AG08396 (cell line): ENCODE results near the gene RNF217.

Experiments used
- DNase-seq: peaks from one replicate; pipeline ENCODE4 v3.0.0; 2012; ENCODE audit warnings: low spot score, mixed read lengths

The RNF217 gene

GRCh38 chr6:124987999-124988591, 25.9 kb downstream of the RNF217 start:
- DNase-seq, result no peak

- DNase-seq, result no peak
Measured at GRCh38 chr6:124989136-124989983, 27.1 kb downstream of the RNF217 start.

- no peak for DNase-seq
Measured at GRCh38 chr6:124990988-124991387, 28.8 kb downstream of the RNF217 start.

- no peak for DNase-seq
Measured at GRCh38 chr6:124991764-124992295, 29.6 kb downstream of the RNF217 start.

GRCh38 chr6:124993327-124993726, 31.1 kb downstream of the RNF217 start:
- DNase-seq, result no peak

GRCh38 chr6:124994648-124995047, 32.4 kb downstream of the RNF217 start:
- DNase-seq, result no peak

- no peak for DNase-seq
Measured at GRCh38 chr6:124995131-124995530, 32.9 kb downstream of the RNF217 start.

GRCh38 chr6:124995645-124996325, 33.5 kb downstream of the RNF217 start:
- DNase-seq, result no peak

- no peak for DNase-seq
Measured at GRCh38 chr6:124996411-124996810, 34.2 kb downstream of the RNF217 start.

GRCh38 chr6:124997196-124997875, 35.1 kb downstream of the RNF217 start:
- DNase-seq, result no peak

- no peak for DNase-seq
Measured at GRCh38 chr6:124999105-124999764, 37.0 kb downstream of the RNF217 start.

GRCh38 chr6:125001684-125002405, 39.6 kb downstream of the RNF217 start:
- peak; percentile 17 for DNase-seq

GRCh38 chr6:125002406-125002741, 40.1 kb downstream of the RNF217 start:
- DNase-seq, result no peak

GRCh38 chr6:125003070-125003469, 40.8 kb downstream of the RNF217 start:
- no peak for DNase-seq

- DNase-seq, result no peak
Measured at GRCh38 chr6:125004198-125004597, 42.0 kb downstream of the RNF217 start.

GRCh38 chr6:125004797-125005595, 42.8 kb downstream of the RNF217 start:
- DNase-seq, result no peak

GRCh38 chr6:125008261-125008703, 46.0 kb downstream of the RNF217 start:
- DNase-seq, result no peak

GRCh38 chr6:125008957-125009356, 46.7 kb downstream of the RNF217 start:
- no peak for DNase-seq

- no peak for DNase-seq
Measured at GRCh38 chr6:125009578-125009977, 47.3 kb downstream of the RNF217 start.
